ENCODE results near the gene CAPN14.

DNA sequence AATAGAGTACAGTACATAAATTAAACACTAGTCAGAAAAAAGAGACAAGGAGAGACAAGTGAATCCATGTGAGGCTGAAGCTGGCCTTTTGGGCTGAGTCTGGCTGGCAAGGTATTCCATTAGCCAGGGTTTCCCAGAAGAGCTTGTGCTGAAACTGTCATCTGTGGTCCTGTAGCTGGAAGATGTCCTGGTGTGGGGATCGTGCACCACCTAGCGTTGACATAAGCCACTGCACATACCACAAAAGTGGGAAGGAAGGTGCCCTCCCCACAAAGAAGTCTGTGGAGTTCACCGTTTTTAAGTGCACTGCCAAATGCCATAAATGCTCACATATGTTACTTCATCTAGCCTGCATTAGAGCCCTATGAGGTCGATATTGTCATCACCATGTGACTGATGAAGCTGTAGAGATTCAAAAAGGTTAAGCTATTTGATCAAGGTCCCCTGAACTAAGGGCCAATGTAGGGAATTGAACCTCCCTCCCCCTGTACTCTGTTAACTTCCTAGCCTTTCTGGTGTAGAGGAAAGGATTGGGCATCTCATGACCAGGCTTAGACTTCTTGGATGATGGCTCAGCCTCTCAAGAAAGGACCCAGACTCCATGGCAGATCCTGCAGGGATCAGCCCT is 47.1 kb downstream of the CAPN14 start:
- TF ChIP-seq, protein P1, sequence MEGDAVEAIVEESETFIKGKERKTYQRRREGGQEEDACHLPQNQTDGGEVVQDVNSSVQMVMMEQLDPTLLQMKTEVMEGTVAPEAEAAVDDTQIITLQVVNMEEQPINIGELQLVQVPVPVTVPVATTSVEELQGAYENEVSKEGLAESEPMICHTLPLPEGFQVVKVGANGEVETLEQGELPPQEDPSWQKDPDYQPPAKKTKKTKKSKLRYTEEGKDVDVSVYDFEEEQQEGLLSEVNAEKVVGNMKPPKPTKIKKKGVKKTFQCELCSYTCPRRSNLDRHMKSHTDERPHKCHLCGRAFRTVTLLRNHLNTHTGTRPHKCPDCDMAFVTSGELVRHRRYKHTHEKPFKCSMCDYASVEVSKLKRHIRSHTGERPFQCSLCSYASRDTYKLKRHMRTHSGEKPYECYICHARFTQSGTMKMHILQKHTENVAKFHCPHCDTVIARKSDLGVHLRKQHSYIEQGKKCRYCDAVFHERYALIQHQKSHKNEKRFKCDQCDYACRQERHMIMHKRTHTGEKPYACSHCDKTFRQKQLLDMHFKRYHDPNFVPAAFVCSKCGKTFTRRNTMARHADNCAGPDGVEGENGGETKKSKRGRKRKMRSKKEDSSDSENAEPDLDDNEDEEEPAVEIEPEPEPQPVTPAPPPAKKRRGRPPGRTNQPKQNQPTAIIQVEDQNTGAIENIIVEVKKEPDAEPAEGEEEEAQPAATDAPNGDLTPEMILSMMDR (IDR thresholded peaks at IDR 0.05 in 8 of 11, conservative IDR thresholded peaks at IDR 0.05 in 3 of 11), result peak; percentile 80 to 92 (median 89)
- TF ChIP-seq POLR2A (IDR thresholded peaks at IDR 0.05) (no peak), POLR2AphosphoS5 (IDR thresholded peaks at IDR 0.05) (no peak)
